ENCODE results near the gene LRRC32.

- TF ChIP-seq RARB (CRISPR knock-in tag; IDR thresholded peaks at IDR 0.05) (no peak), CREB5 (CRISPR knock-in tag; IDR thresholded peaks at IDR 0.05; ENCODE audit: low read depth) (no peak), ESRRG (CRISPR knock-in tag; IDR thresholded peaks at IDR 0.05) (no peak), SNAI2 (CRISPR knock-in tag; IDR thresholded peaks at IDR 0.05) (no peak), BACH2 (CRISPR knock-in tag; IDR thresholded peaks at IDR 0.05; ENCODE audit: borderline replicate concordance) (no peak), CSRNP3 (CRISPR knock-in tag; IDR thresholded peaks at IDR 0.05) (no peak), PATZ1 (CRISPR knock-in tag; IDR thresholded peaks at IDR 0.05; ENCODE audit: borderline replicate concordance) (no peak), POU6F1 (CRISPR knock-in tag; IDR thresholded peaks at IDR 0.05; ENCODE audit: borderline replicate concordance, low read depth) (no peak), TCF4 (CRISPR knock-in tag; IDR thresholded peaks at IDR 0.05; ENCODE audit: borderline replicate concordance) (no peak), ISL1 (CRISPR knock-in tag; IDR thresholded peaks at IDR 0.05) (no peak), ARNTL (CRISPR knock-in tag; IDR thresholded peaks at IDR 0.05; ENCODE audit: borderline replicate concordance, low read depth) (no peak), PPARA (CRISPR knock-in tag; IDR thresholded peaks at IDR 0.05; ENCODE audit: borderline replicate concordance) (no peak), ZFP30 (CRISPR knock-in tag; IDR thresholded peaks at IDR 0.05) (no peak), CSDC2 (CRISPR knock-in tag; IDR thresholded peaks at IDR 0.05) (no peak)
Observed at GRCh38 chr11:76673176-76674142, 2.9 kb upstream of the LRRC32 start.

All from SK-N-SH treated with all-trans-retinoic acid at 6 μM for 48 hours (cell line).